ENCODE results near the gene GPR137B.

The GPR137B gene

DNA sequence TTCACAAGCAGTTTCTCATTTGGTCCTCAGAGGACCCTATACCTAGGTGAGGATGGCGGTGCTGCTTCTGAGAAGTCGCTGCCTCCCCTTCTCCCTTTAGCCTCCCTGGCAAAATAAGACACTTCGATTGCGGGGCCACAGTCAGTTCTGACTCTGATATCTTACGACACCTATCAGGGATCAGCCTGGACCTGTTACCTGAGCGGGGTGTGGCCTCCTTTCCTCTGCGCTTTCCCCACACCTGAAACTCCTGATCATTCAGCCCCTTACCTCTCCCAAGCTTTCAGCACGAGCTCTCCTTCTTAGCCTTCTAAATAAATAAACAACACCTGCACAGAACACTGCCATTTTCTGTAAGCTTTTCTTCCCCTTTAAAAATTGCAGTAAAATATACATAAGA, 24.6 kb upstream of the GPR137B start:
- no peak for DNase-seq

DNA sequence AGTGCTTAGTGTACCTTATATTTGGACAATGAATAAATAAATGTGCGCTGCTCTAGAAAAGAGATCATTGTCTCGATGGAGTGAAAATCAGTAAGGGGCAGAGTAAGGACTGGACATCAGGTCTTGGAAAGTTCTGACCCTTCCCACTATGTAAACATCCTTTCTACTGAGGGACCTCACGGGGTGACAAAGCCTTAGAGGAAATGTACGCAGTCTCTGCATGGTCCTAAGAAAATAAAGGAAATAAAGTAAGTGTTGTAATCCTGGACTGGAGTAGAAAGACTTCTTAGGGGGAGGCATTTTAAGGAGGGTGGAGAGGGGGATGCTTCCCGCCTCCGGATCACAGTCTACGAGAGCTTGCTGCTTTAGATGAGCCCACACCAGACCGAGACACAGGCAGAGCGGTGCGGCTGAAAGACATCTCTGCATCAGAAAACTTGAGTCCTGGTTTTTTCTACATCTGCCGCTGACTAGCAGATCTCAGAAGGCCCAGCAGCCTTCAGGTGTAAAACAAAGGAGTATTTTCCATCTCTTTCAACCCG, 22.3 kb upstream of the GPR137B start:
- no peak for DNase-seq

DNA sequence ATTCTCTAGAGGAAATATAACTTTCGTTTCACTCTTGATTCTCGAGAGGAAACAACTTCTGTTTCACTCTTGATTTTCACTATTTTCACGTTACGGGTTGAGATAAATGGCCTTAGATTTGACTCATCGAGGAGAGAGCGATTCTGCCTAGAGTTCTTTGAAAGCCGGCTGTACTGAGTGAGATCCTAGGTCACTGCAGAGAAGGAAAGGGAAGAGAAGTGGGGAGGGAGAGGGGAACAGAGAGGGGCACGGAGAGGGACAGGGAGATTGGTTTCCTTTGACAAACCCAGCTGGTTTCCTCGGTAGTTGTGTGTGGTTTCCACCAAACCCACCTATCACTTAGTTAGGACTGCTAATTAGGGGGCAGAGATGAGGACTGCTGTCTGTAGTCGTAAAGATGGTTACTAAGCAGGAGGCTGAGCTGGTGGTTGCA, 21.6 kb upstream of the GPR137B start:
- DNase-seq: no peak

DNA sequence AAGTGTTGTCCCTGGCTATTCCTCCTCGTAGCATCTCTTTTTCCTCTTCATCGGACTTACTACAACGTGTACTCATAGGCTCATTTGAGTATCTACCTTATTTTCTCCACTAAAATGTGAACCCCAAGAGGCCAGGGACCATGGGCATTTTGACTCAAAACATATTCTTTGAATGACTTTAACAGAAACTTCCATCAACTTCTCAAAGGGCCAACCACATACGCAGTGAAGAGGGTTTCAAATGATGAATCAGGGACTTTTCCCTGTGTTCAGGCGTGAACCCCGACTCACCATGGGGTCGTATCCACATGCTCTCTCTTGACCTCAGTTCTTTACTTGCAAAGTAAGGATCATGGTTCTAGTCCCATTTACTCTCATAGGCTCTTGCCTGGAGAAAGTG, 20.2 kb upstream of the GPR137B start:
- no peak for DNase-seq

DNA sequence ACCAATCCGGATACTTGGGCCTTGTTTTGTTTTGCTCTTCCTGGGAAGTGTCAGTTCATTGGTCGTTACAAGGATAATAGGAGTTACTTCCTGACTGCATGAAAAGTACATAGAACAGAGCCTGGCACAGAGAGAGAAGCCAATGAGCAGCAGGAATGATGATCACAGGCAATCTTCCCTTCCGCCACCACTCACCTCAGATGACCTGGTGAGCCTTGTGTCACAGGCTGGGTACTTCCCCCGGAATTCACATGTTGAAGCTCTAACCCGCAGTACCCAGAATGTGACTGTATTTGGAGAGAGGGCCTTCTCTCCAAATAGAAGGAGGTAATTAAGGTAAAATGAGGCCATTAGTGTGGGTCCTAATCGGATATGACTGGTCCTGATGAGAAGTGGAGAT, 18.8 kb upstream of the GPR137B start:
- DNase-seq: no peak

DNA sequence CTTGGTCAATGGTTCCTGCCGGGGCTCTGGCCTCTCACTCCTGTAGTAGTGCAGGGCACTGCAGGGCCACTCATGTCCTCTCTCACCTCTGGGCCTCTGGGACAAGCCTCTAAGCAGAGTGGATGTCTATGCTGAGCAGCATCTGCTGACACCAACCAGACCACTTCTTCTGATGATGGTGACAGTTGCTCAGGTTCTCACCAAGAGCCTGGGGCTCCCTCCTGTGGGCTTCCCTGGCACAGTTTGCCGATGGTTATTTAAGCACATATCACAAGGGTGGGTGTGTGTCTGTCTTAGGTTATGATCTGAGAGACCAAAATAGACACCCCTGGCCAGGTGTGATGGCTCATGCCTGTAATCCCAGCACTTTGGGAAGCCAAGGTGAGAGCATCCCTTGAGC, 17.4 kb upstream of the GPR137B start:
- DNase-seq: no peak

DNA sequence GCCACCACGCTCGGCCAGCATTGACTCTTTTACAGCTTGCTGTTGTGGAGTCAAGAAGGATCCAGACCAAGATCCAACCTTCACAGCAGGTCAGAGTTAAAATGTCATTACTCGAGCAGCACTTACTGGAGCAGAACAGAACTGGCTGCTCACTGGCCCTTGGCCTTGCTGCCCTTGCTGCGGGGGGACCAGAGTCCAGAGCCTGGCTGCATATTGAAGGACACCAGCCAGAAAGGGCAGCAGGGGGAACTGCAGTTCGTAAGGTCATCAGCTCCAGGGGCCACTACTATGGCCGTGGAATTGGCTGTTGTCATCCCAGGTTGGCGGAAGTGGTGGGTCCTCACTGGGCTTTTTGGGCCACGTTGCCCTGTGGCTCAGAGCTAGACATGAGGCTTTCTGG, 15.3 kb upstream of the GPR137B start:
- no peak for DNase-seq

DNA sequence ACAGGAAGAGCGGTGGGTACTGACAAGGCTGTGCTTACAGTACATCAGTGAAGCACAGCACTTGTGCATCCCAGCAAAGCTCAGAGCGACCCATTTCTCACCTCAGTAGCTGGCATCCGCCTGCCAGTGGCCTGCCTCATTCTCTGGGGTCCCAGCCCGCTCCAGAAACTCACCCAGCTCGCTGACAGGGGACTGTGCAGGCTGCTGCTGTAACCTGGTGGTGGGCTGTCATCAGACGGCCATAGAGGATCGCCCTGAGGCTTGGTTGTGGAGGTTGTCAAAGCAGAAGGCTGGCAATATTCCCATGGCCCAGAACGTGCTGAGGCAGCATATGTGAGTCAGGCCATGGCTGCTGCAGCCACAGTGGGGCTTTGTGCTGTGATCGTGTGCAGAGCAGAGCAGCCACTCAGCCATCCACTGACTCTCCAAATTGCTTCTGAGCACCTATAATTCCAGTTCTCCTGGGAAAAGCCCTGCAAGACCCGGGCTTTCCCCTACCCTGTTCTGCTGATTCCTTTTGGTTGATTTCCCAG, 13.6 kb upstream of the GPR137B start:
- DNase-seq: no peak

DNA sequence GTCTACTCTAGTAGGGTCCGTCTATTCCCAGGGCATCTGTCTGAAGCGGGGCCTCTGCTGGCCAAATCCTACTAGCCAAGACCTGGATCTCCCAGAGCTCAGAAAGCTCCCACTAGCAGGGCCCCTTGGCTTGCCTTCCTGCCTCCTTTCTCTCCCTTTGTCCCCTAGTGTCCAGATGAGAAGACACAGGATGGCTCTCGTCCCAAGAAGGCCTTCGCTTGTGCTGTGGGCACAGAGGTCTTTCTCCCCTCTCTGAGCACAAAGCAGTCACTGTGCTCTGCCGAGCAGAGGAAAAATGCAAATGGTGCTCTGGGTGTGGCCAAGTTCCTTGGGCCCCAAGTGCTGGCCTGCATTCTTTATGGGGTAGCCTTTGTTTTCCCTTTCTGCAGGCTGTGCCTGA, 13.0 kb upstream of the GPR137B start:
- DNase-seq: no peak

DNA sequence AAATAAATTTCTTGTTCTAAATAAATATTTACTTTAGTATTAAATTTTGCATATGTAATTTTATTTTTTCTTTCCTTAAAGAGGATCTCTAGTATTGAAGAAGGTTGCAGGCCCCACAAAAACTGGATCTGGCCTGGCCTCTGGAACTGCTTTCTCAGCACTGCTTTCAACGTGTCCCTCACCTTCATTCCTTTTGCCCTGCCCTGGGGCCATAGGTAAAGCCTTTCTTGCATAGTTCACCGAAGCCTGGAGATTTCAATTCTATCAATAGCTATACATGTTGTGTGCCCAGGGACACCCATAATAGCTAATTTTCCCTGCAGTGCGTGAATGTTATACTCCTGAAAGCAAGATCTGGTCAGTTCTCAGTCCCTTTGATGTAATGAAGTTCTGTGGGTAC, 12.0 kb upstream of the GPR137B start:
- no peak for DNase-seq

DNA sequence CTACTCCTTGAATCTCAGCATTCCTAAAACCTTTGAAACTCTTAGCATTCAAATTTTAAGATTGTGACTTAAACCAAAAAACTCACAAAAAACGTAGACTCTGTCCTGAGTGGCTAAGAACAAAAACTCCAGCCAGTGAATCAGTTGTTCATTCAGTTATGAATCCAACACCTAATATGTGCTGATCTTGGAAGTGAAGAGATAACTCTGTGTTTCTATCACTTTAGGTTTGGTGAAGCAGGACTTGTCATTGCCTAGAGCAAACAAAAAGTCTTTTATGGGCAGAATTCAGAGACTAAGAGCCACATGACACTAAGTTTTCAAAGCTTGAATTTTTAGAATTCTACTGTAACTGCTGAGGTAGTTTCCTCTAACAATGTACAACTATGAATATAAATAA, 10.4 kb upstream of the GPR137B start:
- DNase-seq: no peak

DNA sequence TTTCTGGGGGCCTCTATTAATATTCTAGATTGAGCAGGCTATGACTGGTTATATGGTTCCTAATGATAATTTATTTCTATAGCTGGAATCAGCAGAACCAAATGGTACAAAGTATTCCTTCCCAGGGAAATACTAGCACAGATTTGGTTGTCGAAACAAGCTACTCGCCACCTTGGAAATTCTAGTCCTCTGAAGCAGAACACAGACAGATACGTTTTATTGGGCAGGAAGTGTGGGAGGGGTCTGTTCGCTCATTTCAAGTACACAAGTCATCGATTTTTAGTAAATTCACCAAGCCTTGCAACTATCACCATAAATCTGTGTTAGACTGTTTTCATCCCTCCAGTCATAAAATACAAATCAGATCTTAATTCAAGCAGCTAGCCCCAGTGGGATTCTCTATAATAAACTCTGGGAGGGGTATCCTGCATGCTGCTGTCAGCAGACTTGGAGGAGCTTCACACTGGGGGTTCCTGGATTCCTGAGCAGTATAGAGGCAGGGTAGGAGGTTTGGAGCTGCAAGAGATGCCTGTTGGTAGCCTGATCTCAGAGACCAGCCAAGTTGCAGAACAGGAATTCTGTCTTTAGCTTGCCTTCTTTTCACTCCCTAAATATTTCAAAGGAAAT, 9.8 kb upstream of the GPR137B start:
- DNase-seq: no peak

DNA sequence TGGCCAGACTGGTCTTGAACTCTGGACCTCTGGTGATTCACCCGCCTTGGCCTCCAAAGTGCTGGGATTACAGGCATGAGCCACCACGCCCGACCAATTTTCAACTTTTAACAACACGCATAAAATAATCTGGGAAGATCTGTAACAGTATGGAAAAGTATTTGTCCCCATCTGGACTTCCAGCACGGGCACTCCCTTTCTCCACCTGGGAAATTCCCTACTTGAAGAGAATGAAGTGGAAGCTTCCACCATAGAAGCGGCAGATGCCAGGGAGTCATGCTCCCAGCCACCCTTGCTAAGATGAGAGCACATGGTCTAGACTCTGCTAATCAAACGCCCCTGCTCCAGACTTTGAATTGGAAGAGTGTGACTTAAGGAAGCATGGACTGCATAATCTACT, 9.0 kb upstream of the GPR137B start:
- no peak for DNase-seq

DNA sequence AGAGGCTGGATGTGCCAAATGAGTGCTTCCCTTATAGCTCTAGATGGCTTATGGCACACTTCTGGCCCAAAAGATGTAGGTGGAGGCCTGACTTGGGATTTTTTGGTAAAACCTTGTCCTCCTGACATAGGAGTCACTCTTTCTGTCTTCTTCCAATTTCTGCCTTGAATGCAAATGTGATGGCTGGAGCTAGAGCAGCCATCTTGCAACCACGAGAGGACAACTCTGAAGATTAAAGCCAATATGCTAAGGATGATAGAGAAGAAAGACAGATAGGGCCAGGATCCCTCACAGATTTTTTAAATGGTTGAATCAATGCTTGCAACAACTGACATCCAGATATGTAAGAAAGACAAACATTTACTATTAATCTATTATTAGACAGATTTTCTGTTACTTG, 8.5 kb upstream of the GPR137B start:
- DNase-seq: no peak

DNA sequence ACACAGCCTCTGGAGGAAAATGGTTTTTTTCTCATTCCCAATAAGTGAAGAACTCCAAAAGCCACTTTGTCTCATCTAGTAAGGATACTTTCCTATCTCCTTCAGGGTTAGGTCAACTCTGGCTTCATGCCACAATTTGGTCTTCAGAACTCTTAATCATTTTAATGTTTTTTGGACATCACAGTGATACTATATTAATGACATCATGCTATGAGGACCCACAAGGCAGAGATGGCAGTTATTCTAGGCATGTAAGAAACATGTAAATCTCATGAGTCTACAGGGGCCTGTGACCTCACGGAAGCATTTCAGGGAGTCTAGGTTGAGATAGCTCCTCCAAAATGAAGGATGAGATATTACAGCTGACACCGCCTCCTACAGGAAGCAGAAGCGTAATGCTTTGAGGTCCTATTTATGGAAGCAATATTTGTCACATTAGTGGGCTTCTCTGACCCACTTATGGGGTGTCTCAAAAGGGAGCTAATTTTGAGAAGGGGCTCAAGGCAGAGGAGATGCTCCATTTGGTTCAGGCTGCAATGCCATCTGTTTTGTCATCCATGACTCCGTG, 5.0 kb upstream of the GPR137B start:
- DNase-seq: no peak

DNA sequence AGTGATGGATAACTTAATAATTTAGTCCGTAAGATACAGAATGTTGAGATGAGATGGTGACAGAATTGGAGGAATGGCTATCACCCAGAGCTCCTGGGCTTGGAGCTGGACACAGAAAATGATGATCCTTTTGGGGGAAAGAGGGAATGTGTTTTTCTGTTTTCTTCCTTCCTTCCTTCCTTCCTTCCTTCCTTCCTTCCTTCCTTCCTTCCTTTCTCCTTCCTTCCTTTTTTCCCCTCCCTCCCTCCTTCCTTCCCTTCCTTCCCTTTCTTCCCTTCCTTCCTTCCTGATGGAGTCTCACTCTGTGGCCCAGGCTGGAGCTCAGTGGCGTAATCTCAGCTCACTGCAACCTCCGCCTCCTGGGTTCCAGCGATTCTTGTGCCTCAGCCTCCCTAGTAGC, 2.8 kb upstream of the GPR137B start:
- DNase-seq: no peak

DNA sequence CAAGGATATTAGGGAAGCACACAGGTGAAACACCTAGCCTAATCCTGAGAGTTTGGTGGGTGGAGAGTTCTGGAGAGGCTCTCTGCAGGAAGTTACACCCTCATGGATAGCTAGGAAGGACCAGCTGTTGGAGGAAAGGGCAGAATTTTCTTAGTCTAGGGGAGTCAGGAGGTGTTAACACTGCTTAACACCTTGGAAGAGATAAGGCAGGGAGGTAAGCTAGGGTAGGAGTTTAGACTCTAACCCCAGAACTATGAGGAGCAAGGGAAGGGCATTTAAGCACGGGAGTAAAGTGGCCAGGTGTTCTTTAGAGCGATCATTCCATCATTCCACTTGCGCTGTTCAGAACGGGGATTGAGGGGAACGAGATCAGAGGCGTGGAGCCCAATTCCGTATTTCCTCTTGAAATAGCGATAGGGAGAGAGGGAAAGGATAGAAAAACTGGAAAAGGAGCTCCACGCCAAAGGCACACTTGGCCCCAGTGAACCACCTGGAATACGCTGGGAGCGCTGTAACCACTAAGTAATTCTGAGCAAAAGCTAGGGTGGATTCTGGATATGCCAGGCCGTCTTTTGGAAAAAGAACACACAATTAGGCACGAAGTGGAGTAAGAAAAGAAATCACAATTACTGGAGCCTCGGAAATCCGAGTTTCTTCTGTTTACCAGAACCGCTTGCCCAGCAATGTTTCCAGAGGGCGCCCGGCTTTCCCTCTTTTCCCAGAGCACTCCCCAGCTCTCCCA, 1.5 kb upstream of the GPR137B start:
- no peak for DNase-seq

DNA sequence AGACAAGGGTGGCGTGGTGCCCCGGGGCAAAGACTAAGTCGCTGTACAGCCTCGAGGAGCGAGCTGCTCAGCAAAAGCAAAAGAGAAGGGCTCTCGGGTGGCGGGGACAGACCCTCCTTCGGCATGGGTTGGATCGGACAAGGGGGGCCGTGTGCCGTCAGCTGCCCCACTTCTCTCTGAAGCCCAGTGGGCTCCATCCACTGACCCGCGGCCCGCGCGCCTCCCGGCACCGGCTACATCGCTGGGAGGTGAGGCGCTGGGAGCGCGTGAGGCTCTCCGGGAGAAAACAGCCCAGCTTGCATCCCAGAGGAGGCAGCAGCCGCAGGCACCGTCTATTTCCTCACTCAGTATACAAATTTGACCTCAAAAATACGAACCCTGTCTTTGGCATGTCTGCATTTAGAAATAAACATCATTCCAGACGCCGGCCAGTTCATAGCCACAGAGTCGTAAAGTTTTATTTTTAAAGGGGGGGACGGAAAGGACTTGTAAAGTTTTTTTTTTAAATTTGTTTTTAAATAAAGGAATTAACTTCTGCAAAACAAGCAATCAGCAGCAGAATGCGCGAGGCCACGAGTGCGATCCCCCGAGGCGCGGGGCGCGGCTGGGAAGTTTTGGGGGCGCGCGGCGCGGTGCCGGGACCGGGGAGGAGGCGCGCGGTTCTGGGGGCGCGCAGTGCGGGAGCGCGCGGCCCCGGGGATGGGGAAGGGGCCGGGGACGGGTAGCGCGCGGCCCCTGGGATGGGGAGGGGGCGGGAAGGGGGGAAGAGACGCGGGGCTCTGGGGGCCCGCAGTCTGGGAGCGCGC, 689 bp upstream of the GPR137B start:
- peak; percentile 54 for DNase-seq

DNA sequence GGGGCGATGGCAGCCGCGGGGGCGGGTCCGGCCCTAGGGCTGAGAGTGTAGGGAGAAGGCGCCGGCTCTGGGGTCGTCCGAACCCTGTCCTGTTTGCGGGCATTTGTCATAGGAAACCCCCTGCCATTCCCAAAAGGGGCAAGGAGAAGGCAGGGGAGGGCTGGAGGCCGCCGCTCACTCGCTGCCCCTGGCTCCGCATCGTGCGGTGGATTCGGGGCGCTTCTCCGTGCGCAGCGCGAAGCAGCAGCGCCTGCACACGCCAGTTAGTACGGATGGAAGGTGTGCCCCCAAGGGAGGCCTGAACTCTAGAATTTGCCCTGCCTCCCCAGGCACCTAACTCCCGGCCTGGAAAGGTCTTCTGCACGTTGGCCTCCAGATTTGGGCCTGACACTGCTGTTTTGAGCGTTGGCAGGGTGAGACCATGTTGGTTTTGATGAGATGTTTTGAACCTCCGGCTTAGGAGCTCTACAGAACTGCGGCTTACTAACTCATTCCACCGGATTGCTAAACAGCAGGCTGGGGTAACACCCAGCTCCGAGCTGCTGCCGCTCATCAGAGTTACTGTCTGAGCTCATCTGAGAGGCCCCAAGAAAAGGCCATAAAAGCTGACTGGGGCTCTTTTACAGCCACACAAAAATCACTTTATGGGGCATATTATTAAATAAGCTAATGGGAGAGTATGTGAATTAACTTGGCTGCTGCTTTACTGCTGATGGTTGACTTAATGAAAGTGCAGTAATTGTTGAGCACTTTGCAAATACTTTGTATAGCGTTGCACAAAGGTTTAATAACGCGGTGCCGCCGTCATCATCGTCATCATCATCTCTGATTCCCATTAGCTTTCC, 987 bp downstream of the GPR137B start:
- DNase-seq: no peak

DNA sequence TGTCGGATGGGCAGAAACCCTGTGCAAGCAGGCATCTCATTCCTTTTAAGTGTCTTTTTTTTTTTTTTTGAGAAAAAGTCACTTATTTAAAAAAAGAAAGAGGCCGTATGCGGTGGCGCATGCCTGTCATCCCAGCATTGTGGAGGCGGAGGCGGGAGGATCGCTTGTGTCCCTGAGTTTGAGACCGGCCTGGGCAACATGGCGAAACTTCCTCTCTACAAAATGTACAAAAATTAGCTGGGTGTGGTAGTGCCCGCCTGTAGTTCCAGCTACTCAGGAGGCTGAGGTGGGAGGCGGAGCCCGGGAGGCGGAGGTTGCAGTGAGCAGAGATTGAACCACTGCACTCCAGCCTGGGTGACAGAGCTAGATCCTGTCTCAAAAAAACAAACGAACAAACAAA, 1.7 kb downstream of the GPR137B start:
- no peak for DNase-seq

DNA sequence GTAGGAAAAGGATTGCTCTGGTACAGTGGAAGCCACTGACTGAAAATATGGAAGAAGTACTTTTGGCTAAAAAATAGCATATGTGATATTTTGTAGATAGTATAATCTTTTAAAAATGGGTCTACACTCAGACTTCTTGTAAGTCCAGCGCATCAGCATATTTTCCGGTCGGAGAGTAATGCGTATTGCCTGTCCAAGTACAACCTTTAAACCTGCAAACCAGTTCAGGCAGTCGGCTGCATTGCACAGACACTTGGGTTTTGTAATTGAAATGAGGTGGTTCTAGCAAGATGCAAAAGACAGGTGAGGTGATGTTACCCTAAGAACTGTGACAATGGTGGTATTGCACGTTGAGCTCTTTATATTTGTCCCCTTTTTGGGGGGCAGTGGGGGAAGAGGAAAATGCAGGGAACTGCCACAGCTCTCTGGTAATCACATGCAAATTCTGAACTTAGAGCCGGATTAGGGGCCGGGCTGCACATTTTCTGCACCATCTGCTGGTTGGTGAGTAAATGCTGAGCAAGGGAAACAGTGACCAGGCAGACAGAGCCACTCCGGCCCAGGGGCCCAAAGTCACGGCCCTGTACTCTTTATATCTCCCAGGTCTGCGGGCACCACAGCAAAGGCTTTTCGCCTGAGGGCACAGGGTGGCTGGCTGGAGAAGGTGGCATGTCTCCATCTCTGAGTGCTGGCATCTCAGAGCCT, 2.3 kb downstream of the GPR137B start:
- no peak for DNase-seq

DNA sequence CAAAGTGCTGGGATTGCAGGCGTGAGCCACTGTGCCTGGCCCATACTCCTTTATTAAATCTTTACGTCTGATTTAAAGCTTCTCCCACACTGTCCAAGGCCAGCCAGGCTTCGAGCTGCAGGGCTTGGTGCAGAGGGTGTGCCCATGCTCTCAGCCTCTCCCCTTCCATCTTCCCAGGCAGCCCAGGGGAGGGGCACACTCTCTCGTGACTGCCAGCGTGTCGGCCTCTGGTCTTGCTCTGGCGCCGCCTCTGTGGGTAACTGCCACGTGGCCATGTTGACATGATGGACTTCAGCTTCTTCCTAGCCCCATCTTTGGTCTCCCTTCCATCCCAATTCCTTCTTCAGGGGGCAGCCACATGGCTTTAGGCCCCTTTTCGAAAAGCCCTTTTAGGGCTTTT, 4.7 kb downstream of the GPR137B start:
- no peak for DNase-seq
